Lung (tissue), 12 donors: ENCODE data around the gene EGLN3. TPM values are rescaled to one million over a fixed set of nuclear protein-coding genes. Genes with fewer than 3 reads are reported as not detected.
"Not testable (repeated sequence)": the region's sequence is repeated elsewhere in the genome, so short reads cannot be mapped to it uniquely, and the experiment has no call there.

Experiments used
- ATAC-seq: fragments of 200-7000 bp; cut with Tn5 transposase; one replicate; pipeline ENCODE4 v1.9.1; 2020; ENCODE audit warnings: moderate number of reproducible peaks; ENCODE audit not compliant: insufficient read depth, low FRiP score
- DNase-seq, 3 donors: peaks; one replicate each; pipeline ENCODE4 v3.0.0-alpha.2; 2013 to 2017
- H3K27ac ChIP-seq, 2 donors: one replicate each; pipeline ENCODE4 v1.5.1; 2013; ENCODE audit warnings: mild to moderate bottlenecking in 2 of 2, moderate library complexity in 2 of 2, control low read depth in 1 of 2, inconsistent platforms in 1 of 2, low read depth in 1 of 2, low read length in 1 of 2
- H3K27me3 ChIP-seq, 3 donors: one replicate each; pipeline ENCODE4 v1.5.1; 2013; ENCODE audit warnings: low read length in 2 of 3; ENCODE audit not compliant: control insufficient read depth in 3 of 3, insufficient read depth in 3 of 3
- H3K36me3 ChIP-seq, 4 donors: one replicate each; pipeline ENCODE4 v1.5.1; 2013; ENCODE audit warnings: low read length in 4 of 4, mild to moderate bottlenecking in 1 of 4, moderate library complexity in 1 of 4; ENCODE audit not compliant: control insufficient read depth in 4 of 4, insufficient read depth in 4 of 4
- H3K4me1 ChIP-seq, 5 donors: one replicate each; pipeline ENCODE4 v1.5.1; 2013; ENCODE audit warnings: low read length in 5 of 5, mild to moderate bottlenecking in 2 of 5, moderate library complexity in 1 of 5; ENCODE audit not compliant: control insufficient read depth in 5 of 5, insufficient read depth in 5 of 5
- H3K4me3 ChIP-seq: one replicate; pipeline ENCODE4 v1.5.1; 2013; ENCODE audit warnings: mild to moderate bottlenecking, control low read depth, moderate library complexity
- H3K9ac ChIP-seq, 2 donors: one replicate each; pipeline ENCODE4 v1.5.1; 2013; ENCODE audit warnings: low read length in 2 of 2, control low read depth in 1 of 2; ENCODE audit not compliant: insufficient read depth in 1 of 2
- H3K9me3 ChIP-seq, 4 donors: one replicate each; pipeline ENCODE4 v1.5.1; 2013; ENCODE audit warnings: low read length in 3 of 4, mild to moderate bottlenecking in 1 of 4, moderate library complexity in 1 of 4; ENCODE audit not compliant: control insufficient read depth in 4 of 4, insufficient read depth in 3 of 4
- CTCF ChIP-seq: IDR thresholded peaks from 2 replicates; pipeline ENCODE4 v1.5.1; 2012; ENCODE audit warnings: mild to moderate bottlenecking; ENCODE audit errors: control extremely low read depth, extremely low read depth
- WGBS, 2 donors: extraction: QIAGEN DNeasy Blood & Tissue Kit; methylation state at CpG; one replicate each; pipeline ENCODE4 v1.1.7; 2013; 5-methylcytosine and 5-hydroxymethylcytosine counted together
- polyA plus RNA-seq, 2 donors: library from polyadenylated mRNA; stranded (reverse); fragments of 200-250 nt; gene quantifications; one replicate each; pipeline ENCODE4 v1.2.1, GENCODE V29; 2013
- total RNA-seq, 2 donors: library from RNA; depleted of rRNA in 1 of 2; stranded (reverse); fragments of >200 nt in 1 of 2; gene quantifications; one replicate each; pipeline ENCODE4 v1.2.1, GENCODE V29; 2014 to 2021
- donor health status: control.
- donor health status: control.
- donor health status: Bipolar disorder and iron deficiency.
- donor health status: healthy.
- donor health status: DM: yes; HTN: yes; CAD: no.

Gene EGLN3
- total and polyA plus RNA-seq, 4 donors = 2.6 to 80.6 (median 6.2) TPM

GRCh38 chr14:33967138-33967537, 16.3 kb upstream of the EGLN3 start:
- no peak for DNase-seq
- Histone ChIP-seq H3K4me1 (no peaks in the 10 kb centered on the region), H3K27ac (no peak overlapping the region), H3K4me3 (no peak overlapping the region), H3K27me3 (no peaks in the 10 kb centered on the region), H3K9me3 (peaks cover 0 to 3% (median 1%) of the 10 kb centered on the region in 4 donors), H3K9ac (no peak overlapping the region), H3K36me3 (no peaks in the 10 kb centered on the region)
- TF ChIP-seq CTCF = no peak
- 61 to 85% methylated on average over 4 of the region's 4 CpGs for WGBS, 2 donors
- ATAC-seq = no peak

- ATAC-seq (no peak), DNase-seq (no peak)
- H3K9ac ChIP-seq = no peak overlapping the region
- no peak overlapping the region for H3K27ac ChIP-seq
- peaks cover 0 to 4% (median 1%) of the 10 kb centered on the region in 4 donors for H3K9me3 ChIP-seq
- no peaks in the 10 kb centered on the region for H3K4me1 ChIP-seq
- TF ChIP-seq CTCF = no peak
- H3K4me3 ChIP-seq = no peak overlapping the region
- WGBS, 2 donors = 76 to 85% methylated on average over 6 of the region's 6 CpGs
- no peaks in the 10 kb centered on the region for H3K36me3 ChIP-seq
- H3K27me3 ChIP-seq = no peaks in the 10 kb centered on the region
These were observed 15.4 kb upstream of the EGLN3 start for GRCh38 chr14:33966276-33966675.

GRCh38 chr14:33964599-33965317, 13.9 kb upstream of the EGLN3 start:
- Histone ChIP-seq H3K4me3 (no peak overlapping the region), H3K9me3 (peaks cover 0 to 4% (median 0%) of the 10 kb centered on the region in 4 donors), H3K4me1 (no peaks in the 10 kb centered on the region), H3K36me3 (no peaks in the 10 kb centered on the region), H3K27ac (no peak overlapping the region), H3K9ac (no peak overlapping the region), H3K27me3 (no peaks in the 10 kb centered on the region)
- TF ChIP-seq CTCF = no peak
- no peak for DNase-seq
- ATAC-seq = no peak
- WGBS, 2 donors = 75 to 88% methylated on average over 6 of the region's 6 CpGs

GRCh38 chr14:33963892-33964291, 13.0 kb upstream of the EGLN3 start:
- H3K9me3 ChIP-seq = peaks cover 0 to 4% (median 0%) of the 10 kb centered on the region in 4 donors
- no peaks in the 10 kb centered on the region for H3K36me3 ChIP-seq
- DNase-seq (no peak), ATAC-seq (no peak)
- H3K4me1 ChIP-seq = no peaks in the 10 kb centered on the region
- no peak overlapping the region for H3K27ac ChIP-seq
- no peak overlapping the region for H3K9ac ChIP-seq
- WGBS, 2 donors = 91 to 95% methylated on average over 5 of the region's 5 CpGs
- no peak for TF ChIP-seq CTCF
- H3K4me3 ChIP-seq = no peak overlapping the region
- H3K27me3 ChIP-seq = no peaks in the 10 kb centered on the region

- 72 to 84% methylated on average over 5 of the region's 5 CpGs for WGBS, 2 donors
- DNase-seq, H3K27me3 ChIP-seq, H3K4me1 ChIP-seq, H3K9me3 ChIP-seq, ATAC-seq, H3K4me3 ChIP-seq, H3K9ac ChIP-seq, H3K36me3 ChIP-seq, H3K27ac ChIP-seq: not testable (repeated sequence)
These were observed 11.6 kb upstream of the EGLN3 start for GRCh38 chr14:33962466-33962865.
